NCI-H460 (cell line): ENCODE data around the gene TWF1. TPM values are rescaled to one million over a fixed set of nuclear protein-coding genes. Genes with fewer than 3 reads are reported as not detected.

ENCODE experiments used
- total RNA-seq: library from RNA; depleted of rRNA; stranded (reverse); fragments of >200 nt; shearing (Covaris generic); gene quantifications from 2 replicates; pipeline ENCODE4 v1.2.3, GENCODE V29; 2014; rRNA removed

The TWF1 gene
- total RNA-seq, 1 experiment from 2014 or later: 226 TPM

Other genes starting within 250 kb of the TWF1 start
- gene PUS7L, start 47.5 kb downstream of the TWF1 start, total RNA-seq: 16.5 and 23.4 TPM in 2 replicates
- gene IRAK4, start 47.4 kb downstream of the TWF1 start, total RNA-seq: 8.9 and 9.9 TPM in 2 replicates
- gene TMEM117, start 29.8 kb upstream of the TWF1 start, total RNA-seq: 3.6 and 3.7 TPM in 2 replicates